Glomerular visceral epithelial cell (primary cell): ENCODE measurements around the gene COL25A1.

ENCODE experiments used
- DNase-seq: peaks from one replicate; pipeline ENCODE4 v3.0.0-alpha.2; 2016; ENCODE audit errors: extremely low spot score

Gene COL25A1

GRCh38 chr4:108861334-108861733, 441.1 kb downstream of the COL25A1 start:
- DNase-seq, result no peak

DNA sequence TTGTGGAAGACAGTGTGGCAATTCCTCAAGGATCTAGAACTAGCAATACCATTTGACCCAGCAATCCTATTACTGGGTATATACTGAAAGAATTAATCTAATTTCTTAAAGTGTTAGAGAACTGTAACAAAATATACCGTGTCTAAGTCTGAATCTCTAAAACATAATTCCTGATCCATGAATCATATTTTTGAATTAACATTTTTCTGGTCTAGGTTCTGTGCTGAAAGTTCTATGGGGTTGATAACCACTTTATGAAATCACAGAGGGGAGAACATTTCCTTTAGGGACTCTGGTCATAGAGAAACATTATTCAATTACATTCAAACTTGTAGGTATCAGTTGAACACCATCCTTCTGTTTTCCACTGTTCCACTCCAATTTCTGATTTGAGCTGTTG, 447.7 kb downstream of the COL25A1 start:
- no peak for DNase-seq

DNA sequence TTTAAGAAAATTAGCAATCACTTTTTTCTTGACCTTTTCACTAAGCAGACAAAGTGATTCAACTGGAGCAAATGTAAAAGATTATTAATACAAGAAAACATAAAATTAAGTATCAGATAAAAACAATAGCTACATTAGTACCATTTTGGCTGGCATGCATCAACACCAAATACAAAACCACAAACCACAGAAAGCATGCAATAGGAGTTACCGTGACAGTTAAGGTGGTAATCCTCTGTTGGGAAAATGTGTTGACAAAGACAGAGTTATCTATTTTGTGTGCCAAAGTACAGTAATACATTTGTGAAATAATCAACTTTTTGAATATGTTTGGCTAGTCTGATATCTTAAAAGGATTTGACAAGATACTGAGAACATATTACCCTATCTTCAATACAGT, 449.8 kb downstream of the COL25A1 start:
- no peak for DNase-seq

DNA sequence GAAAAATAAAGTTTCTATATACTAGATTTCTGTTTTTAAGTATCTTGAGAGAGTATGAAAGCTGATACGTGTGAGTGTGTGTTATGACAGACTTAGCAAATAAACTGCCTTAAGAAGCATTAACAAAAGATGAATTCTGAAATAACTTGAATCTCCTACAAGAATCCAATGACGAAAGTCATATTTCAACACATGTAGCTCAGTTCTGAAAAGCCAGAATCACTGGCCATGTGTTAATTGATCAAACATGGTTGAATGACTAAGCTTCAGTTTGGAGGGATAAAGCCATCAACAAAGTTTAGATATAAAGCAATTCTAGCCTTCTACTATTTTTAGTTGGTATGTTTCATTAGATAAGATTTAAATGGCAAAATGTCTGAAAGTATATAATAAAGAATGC, 451.1 kb downstream of the COL25A1 start:
- no peak for DNase-seq

DNA sequence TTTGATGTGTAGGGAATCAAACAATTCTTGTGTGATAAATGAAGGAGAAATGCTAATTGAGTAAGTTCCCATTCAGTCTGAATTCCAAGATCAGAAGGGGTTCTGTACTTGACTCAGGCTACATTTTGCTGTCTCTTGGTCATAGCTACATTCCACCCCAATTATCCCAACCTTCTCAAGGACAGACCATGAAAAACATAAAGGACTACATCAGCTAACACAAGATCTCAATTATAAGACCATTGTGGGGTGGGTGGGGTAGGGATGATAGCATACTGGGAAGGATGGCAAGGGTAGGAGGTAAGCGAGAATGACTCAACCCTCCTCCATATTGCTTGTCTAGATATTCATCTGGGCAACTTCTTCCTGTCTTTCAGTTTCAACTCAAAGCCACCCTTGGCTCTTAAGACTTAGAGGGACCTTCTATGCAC, 452.2 kb downstream of the COL25A1 start:
- DNase-seq, result no peak

DNA sequence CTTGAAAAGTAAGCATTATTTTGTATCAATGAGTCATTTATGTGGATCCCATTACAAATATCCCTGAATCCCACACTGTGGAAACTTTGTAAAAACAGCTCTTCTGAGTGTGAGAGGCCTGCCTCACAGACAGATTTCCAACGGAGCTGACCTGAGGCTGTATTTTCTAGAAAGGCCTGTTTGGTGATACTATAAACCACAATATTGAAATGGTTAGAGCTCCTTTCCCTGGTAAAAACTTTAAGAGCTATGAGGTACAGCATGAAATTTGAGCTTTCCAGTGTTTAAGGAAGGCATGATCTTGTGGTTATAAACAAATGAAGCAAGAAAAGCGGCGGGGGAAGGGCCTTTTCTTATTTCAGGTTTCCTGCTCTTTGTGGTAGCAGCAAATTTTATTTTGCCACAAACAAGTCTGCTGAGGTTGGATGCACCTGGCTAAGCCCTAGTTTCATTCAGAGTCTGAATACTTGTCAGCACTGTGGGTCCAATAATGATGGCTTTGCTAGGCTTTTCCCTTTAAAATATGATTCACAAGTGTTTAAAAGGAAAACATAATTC, 452.8 kb downstream of the COL25A1 start:
- peak; percentile 65 for DNase-seq

DNA sequence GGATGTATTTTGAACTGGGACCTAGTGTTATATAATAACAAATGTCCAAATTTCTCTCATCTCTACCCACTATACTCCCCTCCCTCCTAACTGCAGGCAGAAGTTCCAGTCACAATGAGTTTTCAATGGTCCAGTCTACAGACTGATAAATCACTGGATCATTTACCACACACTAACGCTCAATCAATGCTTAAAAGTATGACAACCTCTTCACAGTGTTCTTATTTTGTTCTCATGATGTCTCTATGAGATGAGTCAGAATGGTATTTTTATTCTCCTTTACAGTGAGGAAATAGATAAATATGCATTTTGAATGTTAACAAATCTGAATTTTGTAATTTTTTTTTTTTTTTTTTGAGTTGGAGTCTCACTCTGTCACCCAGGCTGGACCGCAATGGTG, 455.9 kb downstream of the COL25A1 start:
- DNase-seq, result no peak

- no peak for DNase-seq
These were observed 462.0 kb downstream of the COL25A1 start for GRCh38 chr4:108840426-108840975.

DNA sequence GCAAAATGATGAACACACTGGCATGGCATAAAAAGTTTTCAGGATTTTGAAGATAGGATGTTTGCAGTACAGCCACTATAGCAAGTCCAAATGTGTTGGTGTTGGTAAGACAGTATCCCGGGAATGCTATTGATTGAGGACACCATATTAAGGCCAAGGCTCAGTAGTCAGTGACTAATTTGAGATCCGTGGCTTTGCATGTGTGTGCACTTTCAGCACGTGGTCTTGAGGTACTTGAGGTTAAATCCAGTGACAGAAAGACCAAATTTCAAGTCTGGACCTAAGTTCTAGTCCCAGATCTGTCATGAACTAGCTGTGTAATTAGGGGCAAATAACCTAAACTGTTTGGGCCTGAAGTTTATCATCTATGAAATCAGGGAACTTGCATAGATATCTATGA, 463.1 kb downstream of the COL25A1 start:
- no peak for DNase-seq

DNA sequence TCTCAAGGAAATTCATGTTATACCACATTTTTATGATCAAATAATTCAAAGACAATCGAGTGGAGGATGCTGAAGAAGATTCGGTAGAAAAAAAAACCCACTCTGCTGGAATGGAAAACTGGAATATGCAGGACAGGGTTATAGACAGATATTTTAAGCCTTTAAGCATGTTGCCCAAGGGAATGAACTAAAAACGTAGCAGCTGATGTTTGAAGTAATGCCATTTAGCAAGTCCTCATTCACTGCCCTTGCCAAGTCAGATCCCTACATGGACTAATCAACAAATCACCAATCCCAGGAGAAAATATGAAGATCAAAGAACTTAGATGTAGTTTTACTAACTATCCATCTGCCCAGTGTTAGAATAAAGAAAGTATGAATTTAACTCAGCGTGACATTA, 464.0 kb downstream of the COL25A1 start:
- DNase-seq, result no peak

DNA sequence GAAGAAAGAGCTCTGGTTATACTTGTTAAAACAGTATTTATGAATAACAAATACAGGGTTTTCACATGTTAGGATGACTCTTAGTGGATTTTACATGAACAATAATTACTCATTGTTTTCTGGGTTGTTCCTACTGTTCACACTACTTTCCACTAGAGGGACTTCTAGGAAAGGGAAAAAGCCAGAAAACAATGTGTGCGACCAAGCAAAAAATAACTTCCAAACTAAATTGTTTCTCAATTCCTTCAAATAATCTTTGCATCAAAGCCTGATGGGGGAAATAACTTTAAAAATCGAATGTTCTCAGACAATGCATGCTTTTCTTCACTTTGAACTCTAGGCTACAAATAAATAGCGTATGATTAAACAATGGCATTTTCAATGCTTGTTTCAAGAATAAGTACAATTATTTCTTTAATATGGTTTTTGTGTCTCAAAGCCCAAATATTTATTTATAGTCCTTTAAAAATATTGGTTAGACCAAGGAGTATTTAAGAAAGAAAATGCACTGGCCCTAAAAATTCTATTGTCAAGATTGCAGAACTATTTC, 467.5 kb downstream of the COL25A1 start:
- DNase-seq, result peak; percentile 41

DNA sequence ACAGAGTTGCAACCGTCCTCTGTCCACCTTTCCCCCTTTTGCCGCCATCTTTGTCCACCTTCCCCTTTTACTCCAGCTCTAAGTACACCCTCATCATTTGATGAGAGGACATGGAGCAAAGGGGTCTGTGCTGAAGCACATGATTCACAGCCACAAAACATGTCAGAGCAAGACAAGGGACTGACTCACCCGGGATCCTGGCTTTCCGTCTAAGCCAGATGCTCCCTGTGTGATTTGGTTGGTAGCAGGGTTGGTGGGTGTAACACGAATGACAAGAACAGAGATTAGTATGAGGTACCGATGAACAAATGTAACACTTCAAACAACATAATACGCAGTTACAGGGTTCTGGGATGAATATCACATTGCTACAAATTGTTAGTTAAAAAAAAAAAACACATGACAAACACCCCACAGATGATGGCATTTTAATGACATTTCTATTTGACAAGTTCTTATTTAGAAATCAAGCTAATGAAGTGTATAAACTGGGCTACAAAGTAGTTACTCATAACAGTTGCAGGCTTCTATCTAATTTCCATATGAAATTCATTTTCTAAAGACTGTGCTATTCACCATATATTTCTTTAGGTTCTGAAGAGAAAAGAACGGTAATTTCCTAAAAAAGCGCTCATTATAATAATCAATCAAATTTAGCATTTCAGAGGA, 468.2 kb downstream of the COL25A1 start:
- peak; percentile 66 for DNase-seq

- no peak for DNase-seq
These were observed 469.4 kb downstream of the COL25A1 start for GRCh38 chr4:108833046-108833445.

- no peak for DNase-seq
These were observed 470.6 kb downstream of the COL25A1 start for GRCh38 chr4:108831886-108832285.

DNA sequence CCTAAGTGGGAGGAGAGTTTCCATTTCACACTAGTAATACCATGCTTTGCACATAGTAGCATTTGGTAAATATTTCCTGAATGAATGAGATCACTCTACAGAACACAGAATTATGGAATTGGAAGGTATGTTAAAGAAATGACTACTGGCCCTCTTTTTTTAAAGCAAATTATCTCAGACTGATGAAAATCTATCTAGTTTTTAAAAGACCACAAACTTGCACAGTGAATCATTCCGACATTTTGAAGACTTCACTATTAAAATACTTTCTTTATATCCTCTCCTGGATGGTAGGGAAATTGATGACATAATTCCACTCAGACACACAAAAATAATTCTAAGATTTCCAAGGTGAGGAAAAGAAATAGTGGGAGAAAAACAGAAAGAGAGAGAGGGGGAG, 471.2 kb downstream of the COL25A1 start:
- DNase-seq, result no peak

DNA sequence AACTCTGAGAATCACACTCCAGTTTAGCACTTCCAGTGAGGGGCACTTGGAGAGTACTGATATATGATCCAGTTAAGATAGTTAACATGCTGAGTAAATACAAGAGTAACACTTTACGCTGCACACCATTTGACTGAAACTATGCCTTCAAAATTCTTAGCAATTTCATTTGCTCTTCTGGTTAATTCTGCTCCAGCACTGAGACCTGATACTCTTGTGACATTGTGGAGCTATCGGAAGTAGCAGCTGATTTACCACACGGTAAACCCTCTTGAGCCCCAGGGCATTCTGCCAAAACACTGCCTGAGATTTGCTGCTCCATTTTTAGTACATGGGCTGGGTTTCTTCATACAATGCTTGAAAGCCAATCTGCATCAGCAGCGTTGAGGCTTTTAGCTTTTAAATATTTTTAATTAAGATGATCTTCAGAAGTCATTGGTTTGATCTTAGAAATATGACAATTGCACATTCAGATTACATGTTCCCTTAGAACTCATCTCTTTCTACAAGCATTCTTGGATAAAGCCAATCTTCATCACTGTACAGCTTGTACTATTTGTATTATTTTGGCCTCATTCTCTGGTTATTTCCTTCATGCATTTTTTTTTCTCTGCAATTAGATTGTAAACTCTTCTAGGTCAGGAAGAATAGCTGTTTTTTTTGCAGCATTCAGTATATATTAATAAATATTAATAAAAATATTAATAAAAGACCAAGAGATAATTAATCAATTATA, 471.8 kb downstream of the COL25A1 start:
- no peak for DNase-seq

DNA sequence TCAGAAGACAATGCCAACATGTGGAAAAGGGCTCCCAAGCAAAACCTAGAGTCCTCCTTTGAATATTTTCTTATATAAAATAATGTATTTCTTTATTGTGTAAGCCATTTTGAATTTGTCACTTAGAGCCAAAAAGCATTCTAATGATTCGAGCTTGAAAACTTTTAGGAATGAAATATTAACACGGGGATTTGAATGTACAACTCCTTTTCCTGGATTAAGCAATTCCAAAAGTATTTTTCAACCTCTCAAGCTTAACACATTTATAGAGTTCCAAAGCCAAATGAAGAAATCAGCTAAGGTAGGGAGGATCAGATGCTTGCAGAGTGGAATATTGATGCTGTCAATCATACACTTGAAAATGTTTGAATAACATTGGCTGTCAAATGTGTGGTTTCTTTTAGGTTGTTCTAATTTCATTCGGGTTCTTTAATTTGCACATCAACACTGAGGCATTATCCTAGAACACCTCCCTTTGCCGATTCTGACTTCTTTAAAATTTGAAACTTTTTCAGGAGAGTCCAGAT, 472.4 kb downstream of the COL25A1 start:
- no peak for DNase-seq

GRCh38 chr4:108828620-108829019, 473.8 kb downstream of the COL25A1 start:
- DNase-seq, result no peak

DNA sequence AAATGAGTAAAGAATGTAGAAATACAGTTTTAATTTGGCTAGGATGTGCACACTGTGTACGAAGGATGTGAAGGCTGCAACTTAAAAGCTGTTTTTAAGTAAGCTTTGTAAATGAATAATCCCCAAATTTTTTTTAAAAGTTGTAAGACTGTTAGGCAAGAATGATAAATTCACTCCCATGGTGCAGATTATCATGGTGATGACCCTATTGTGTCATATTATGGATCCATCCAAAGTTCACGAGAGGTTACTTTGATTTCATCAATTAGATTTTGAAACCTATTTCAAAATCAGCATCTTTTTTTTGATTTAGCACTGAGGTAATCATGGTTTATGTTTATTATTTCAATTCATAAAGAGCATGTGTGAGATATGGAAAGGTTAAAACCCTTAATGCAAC, 476.7 kb downstream of the COL25A1 start:
- no peak for DNase-seq

- no peak for DNase-seq
These were observed 481.0 kb downstream of the COL25A1 start for GRCh38 chr4:108821351-108821930.

DNA sequence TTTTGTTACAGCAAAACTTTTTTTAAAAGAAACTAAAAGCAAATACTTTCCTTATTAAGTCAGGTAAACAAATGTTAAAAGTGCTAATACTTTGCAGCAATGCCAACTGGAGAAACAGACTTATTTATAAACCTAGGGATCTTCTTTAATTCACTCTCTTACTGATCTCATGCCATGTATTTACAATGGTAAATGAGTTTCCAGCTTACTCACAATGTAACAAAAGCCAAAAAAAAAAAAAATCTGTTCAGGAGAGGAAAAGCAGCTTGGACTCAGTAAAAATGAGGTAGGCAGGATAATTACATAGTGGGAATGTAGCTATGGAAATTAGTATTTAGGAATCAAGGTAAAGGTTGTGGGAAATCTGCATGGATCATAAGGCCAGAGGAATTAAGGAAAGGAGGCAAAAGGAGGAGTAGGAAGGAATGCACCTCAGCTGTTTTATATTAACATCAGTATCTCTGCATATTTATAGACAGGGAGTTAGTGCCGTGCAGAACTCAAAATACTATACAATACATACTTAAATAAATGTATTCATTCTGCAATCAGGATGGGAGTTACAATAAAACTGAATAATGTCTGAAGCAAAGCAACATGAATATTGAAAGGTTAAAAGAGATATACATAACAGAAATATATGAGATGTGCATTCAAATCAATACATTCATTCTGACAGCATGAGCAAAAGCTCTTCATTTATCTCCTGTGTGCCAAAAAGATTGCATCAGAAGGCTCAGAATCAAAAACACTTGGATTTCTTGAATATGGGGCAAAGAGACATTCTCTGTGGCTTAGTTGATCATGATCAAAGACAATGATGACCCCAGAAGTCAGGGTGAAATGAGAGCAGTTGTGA, 481.7 kb downstream of the COL25A1 start:
- DNase-seq, result no peak
